GM04504 (cell line): ENCODE data around the gene ATP8B1.
"Not testable (repeated sequence)": the region's sequence is repeated elsewhere in the genome, so short reads cannot be mapped to it uniquely, and the experiment has no call there.

Experiments used
- DNase-seq: peaks from one replicate; pipeline ENCODE4 v3.0.0-alpha.2; 2012; ENCODE audit warnings: low read depth

ATP8B1 gene

DNA sequence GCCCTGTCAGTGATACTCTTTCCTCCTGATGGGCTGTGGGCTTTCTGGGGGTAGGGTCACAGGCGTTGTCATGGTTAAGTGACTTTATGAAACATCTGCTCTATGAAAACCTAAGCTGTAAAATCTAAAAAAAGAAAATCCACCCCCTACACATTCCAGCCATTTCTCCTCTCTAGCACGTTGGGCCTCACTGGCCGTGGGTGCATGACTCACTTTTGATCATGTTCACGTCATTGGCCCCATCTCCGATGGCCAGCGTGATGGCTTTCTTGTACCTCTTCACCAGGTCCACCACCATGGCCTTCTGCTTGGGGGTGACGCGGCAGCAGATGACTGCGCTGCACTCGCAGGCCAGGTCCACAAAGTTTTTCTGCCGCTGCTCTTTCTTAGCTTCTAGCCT is 142.2 kb downstream of the ATP8B1 start:
- DNase-seq, result peak; percentile 3

DNA sequence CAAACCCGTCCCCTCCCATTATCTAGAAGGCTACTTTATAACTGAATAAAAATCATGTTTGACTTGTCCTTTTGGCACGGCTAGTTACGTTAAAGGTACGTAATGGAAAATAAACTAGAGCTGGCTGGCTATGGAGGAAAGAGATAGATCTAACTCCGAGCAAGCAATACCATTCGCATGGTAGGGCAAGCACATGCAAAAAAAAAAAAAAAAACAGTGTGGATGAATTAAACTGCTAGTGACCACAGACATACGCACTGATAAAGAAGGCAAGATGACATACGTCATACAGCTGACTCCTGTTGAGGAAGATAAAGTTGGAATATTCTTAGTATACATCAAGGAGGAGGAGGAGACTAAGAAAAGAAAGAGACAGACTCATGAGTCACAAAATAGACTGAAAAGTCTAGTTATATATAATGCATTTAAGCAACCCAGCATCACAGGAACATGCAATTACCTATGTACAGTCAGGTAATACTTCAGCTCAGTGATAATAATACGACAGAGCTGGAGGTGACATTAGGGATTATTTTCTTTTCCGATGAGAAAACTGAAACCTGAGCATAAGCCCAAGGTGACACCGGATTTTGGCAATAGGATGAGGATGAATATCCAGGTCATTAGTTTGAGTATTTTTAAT is 143.5 kb downstream of the ATP8B1 start:
- no peak for DNase-seq

- no peak for DNase-seq
These were observed 145.6 kb downstream of the ATP8B1 start for GRCh38 chr18:57657542-57657941.

DNA sequence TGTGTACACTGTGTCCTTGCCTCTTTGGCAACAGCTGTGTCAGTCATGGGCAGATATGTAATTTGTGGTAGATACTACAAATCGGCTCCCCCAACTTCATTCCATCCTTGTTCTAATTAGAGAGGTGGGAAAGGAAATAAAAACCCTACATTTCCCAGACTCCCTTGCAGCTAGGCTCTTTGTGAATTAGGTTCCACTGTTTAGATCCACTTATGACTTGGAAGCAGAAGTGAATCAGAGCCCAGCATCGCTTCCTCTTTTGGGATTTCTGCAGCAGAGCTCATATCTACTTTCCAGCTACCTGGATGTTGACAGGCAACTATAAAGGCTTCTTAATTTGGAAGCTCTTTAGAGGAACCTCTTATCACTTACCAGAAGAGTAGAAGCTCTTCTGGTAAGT is 147.4 kb downstream of the ATP8B1 start:
- DNase-seq, result no peak

DNA sequence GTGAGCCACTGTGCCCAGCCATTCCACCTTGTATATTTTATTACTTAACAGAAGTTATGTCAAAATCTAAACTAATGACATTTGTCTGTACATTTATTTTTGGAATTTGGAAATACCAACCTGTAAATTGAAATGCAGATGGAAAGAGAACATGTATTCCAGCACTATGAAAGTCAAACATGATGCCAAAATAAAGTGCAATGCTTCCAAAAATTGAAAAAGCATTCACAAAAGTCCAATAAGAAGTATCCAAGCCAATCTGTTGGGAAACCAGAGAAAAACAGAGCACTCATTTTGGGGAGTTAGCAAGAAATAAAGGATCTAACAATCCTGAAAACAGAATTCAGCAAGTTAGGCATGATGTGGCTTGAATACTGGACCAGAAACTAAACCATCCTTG is 151.2 kb downstream of the ATP8B1 start:
- no peak for DNase-seq

- DNase-seq, result peak; percentile 57
These were observed 153.3 kb downstream of the ATP8B1 start for GRCh38 chr18:57649556-57650500.

DNA sequence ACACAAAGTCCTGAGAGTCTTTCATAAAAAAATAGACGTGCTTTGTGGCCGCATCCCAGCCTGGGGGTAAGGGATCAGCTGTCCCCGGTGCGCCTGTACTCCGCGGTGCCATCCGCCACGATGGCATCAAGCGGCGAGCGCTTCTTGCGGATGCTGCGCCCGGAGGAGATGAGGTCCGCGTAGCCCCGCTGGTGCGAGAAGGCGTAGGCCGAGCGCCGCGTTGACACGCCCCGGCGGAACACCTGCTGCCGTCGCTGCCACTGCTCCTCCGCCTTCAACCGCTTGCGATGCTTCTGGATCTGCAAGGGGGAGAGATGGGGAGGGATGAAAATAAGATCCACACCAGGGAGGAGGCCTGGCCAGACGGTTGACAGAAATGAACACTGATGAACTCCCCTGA is 154.7 kb downstream of the ATP8B1 start:
- no peak for DNase-seq

- DNase-seq, result no peak
These were observed 158.6 kb downstream of the ATP8B1 start for GRCh38 chr18:57644540-57644939.

- not testable (repeated sequence) for DNase-seq
These were observed 159.4 kb downstream of the ATP8B1 start for GRCh38 chr18:57643726-57644125.

GRCh38 chr18:57642462-57642861 is 160.7 kb downstream of the ATP8B1 start:
- DNase-seq, result not testable (repeated sequence)

- DNase-seq, result no peak
These were observed 162.4 kb downstream of the ATP8B1 start for GRCh38 chr18:57640749-57641148.

- DNase-seq, result no peak
These were observed 162.9 kb downstream of the ATP8B1 start for GRCh38 chr18:57640236-57640635.

DNA sequence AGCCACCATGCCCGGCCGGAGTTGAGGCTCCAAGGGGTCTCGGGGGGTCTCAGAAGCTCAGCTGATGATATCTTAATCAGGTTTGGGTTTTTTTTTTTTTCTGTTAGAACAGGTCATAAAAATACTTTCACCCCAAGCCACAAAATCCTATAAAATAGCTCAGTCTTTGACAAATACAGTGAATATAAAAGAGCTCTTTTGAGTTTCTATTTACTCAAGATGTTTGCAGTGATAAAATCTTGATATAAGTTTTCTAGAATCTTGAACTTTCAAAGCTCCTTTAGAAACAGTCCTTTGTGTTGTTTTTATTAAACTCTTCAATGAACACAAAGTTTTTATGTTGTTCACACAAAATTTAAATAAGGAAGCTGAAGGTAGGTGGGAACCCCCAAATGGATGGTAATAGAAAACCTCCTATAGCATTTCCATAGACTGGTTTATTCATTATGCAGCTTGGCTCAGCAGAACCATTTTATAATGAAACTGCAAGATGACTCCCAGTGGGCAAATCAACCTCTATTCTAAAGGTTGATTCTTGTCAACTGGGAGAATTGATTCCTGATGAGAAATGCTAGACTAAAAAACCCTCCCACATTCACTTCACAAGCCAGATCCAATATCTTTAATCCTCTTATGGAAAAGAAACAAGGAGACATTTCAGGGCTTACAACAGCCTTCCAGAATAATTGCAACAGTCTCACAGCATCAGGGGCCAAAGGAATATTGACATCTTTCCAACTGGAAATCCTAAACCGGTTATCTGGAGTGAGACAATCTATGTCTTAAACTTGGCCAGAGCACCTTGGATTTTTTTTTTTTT is 167.9 kb downstream of the ATP8B1 start:
- DNase-seq, result no peak

DNA sequence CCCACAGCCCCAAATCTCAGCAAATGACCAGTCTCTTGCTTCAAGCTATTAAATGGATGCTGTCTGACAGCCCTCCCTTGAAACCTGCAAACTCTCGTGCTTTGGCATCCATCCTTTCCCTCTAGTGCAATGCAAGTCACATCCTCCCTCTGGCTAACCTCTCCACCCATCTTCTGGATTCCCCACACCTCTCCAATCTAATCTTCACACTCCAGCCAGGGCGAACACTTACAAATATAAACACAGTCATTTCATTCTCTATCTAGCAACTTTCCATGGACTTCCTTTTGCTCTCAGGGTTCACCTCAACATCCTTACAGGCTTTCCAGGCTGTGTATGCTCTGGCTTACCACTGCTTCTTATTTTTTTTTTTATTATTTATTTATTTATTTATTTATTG is 171.4 kb downstream of the ATP8B1 start:
- no peak for DNase-seq

- no peak for DNase-seq
These were observed 172.1 kb downstream of the ATP8B1 start for GRCh38 chr18:57630754-57631595.

DNA sequence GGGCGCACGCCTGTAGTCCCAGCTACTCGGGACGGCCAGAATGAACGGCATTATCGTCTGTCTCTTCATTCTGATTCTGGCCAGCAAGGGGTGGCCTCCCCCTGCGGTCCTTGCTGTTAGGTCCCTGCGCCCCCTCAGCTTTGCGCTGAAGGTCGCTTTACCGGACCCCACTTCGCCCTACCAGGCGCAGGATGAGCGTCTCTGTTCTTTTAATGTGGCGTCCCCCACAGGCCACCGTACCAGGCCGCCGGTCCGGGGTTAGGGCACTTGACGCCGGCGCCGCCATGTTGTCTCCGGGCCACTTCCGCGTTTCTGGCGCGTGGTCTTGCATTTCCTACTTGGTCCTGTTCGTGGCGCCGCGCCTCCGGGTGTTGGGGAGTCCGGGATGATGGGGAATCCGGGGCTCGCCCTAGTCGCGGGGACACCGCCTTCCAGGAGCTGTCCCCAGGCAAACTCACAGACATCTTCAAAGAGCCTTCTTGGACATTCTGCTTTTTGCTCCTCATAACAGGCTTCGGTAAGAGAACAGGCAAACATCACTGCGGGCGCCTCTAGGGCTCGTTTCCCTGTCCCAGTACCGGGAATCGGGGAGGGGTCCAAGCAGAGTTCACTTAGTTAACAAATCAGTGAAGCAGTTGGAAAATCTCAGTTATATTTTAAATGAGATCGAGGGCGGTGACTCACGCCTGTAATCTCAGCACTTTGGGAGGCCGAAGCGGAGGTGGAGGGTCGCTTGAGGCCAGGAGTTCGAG is 172.9 kb downstream of the ATP8B1 start:
- peak; percentile 89 for DNase-seq

DNA sequence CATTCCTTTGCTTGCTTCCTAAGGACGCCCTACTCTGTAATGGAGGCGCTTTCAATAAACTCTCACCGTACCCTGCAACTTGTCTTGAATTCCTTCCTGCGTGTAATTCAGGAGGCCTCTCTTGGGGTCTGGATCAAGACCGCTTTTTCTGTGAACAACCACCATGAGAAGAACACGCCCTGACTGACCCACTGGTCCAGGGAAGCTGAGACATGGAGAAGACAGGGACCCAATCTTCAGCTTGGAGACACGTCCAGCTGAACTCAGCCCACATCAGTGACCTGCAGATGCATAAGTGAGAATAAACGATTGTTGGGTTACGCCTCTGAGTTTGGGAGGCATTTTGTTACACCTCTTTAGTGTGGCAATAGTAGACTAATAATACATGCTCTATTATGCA is 173.7 kb downstream of the ATP8B1 start:
- no peak for DNase-seq

- DNase-seq, result no peak
These were observed 175.6 kb downstream of the ATP8B1 start for GRCh38 chr18:57627488-57627887.

DNA sequence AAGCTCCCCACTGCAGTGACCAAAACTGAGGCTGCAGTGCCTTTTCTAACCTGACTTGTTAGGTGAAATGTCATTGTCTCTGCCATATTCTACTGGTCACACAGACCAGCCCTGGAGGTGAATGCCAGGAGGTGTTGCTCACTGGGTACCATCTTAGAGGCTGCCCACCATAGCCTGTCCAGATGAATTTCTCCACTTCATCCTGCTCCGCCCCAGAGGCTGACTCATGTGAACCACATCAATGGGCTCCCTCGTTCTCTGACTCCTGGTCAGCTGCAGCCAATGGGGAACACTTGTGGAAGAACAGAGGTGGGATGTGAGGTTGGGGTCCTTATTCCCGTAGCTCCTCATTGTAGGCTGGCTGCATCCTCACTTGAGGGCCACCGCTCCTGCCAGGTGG is 178.1 kb downstream of the ATP8B1 start:
- peak; percentile 12 for DNase-seq

- DNase-seq, result no peak
These were observed 181.9 kb downstream of the ATP8B1 start for GRCh38 chr18:57621246-57621604.

- no peak for DNase-seq
These were observed 183.2 kb downstream of the ATP8B1 start for GRCh38 chr18:57619876-57620275.
